ENCODE data around the gene MAP3K14.

MAP3K14 gene

DNA sequence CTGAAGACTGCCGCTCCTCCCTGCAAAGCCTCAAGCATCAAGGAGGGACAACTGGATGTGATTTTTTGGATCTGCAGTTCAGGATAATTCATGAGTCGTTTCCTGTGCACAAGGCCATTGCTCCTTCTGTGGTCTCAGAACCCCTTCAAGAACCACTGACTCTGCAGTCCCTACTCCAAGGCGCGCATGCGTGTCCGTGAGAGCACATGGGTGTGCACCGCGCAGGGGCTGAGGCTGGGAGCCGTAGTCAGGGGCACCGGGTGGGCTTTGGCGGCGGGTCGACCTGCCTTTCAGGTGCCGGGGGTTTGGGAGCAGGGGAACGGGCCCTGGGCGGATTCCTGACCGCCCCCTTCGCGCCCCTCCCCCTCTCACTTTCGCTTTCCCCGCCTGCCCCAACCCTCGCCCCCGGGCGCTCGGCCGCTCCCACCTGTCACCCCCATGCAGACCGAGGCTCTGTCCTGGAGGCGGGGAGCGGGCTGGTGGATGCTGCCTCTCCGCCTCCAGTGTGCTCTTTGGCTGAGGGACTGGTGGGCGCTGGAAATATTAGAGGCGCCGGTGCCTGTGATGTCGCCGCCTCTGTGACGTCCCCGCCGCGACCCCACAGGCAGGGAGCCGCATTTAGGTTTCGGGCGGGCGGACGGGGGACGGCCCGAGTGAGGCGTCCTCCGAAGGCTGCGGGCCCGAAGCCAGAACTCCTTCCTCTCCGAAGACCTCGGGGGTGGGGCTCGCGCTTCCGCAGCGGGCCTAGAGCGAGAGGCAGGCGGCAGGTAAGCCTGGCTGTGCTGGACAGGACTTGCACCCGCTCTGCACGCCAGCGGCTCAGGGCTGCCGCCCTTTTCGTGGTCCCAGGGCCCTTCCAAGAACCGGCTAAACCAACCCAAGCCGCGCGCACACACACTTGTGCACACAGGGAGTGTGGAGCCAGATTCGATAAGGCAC is 55.0 kb downstream of the MAP3K14 start, which contains the start of gene SPATA32:
Gene SPATA32 (minus strand): TSS at position 518 of the 939 bp plus-strand sequence. CDS start 78 bp downstream, at position 440.
- H3K36me3 ChIP-seq (replicated peaks; ENCODE audit: insufficient read depth, low read length): no peaks in the 10 kb centered on the region; the same call in 1 of the 2 replicates
- no peak within 1 kb of the TSS for H2AFZ ChIP-seq (ENCODE audit: low read length)
- TF ChIP-seq EZH2phosphoT487 (IDR thresholded peaks at IDR 0.05; ENCODE audit: low read length): no peak
- TF ChIP-seq, protein P1, sequence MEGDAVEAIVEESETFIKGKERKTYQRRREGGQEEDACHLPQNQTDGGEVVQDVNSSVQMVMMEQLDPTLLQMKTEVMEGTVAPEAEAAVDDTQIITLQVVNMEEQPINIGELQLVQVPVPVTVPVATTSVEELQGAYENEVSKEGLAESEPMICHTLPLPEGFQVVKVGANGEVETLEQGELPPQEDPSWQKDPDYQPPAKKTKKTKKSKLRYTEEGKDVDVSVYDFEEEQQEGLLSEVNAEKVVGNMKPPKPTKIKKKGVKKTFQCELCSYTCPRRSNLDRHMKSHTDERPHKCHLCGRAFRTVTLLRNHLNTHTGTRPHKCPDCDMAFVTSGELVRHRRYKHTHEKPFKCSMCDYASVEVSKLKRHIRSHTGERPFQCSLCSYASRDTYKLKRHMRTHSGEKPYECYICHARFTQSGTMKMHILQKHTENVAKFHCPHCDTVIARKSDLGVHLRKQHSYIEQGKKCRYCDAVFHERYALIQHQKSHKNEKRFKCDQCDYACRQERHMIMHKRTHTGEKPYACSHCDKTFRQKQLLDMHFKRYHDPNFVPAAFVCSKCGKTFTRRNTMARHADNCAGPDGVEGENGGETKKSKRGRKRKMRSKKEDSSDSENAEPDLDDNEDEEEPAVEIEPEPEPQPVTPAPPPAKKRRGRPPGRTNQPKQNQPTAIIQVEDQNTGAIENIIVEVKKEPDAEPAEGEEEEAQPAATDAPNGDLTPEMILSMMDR (IDR thresholded peaks at IDR 0.05; ENCODE audit: low read length): no peak
- no peak for TF ChIP-seq EZH2 (optimal IDR thresholded peaks at IDR 0.05; ENCODE audit: low read depth, low read length)
- H3K9me2 ChIP-seq (replicated peaks; ENCODE audit: insufficient read depth, low read length): no peaks in the 10 kb centered on the region
- no peaks in the 10 kb centered on the region for H3K79me2 ChIP-seq (ENCODE audit: low read length)
- no peak within 1 kb of the TSS for H3K9ac ChIP-seq (ENCODE audit: low read length)
- no peak within 1 kb of the TSS for H3K27ac ChIP-seq (ENCODE audit: low read length)
- H3K4me1 ChIP-seq (ENCODE audit: low read length): peaks cover 5% of the 10 kb centered on the region; the same call in 1 of the 2 replicates
- H3K27me3 ChIP-seq (replicated peaks; ENCODE audit: insufficient read depth, low read length): no peaks in the 10 kb centered on the region
- H3K4me2 ChIP-seq (ENCODE audit: low read depth, low read length): no peak within 1 kb of the TSS
- H3F3A ChIP-seq (ENCODE audit: insufficient read depth, low read length): 0 out of 2 replicates have a peak, but pooled peaks cover 6% of the 10 kb centered on the region
- no peak for DNase-seq
- H3K9me3 ChIP-seq (replicated peaks; ENCODE audit: insufficient read depth, low read length): no peaks in the 10 kb centered on the region
- no peaks in the 10 kb centered on the region for H4K20me1 ChIP-seq (ENCODE audit: insufficient read depth, low read length)
- no peak within 1 kb of the TSS for H3K4me3 ChIP-seq (ENCODE audit: low read length)

DNA sequence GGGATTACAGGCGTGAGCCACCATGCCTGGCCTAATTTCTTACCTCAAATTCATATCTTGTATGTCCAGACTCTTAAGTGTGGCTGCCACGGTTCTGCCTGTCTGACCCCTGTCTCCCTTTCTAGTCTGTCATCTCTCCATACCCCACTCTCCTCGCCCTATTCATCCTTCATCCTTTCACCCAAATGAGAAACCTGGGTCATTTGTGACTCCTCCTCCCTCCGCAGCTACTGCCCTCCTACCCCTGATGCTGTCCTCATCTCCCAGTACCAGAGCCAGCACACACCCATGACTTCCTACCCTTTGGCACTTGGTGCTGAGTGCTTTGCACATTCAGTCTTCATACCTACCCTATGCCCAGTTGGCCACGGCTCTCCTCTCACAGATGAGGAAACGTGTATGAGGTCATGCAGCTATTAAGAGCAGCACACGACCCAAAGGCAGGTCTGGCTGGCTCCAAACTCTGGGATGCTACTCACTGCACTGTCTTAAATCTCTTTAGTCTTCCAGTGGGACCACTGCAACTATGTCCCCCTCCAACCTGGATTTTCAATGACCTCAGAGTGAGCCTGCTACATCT is 56.5 kb downstream of the MAP3K14 start:
- Histone ChIP-seq H3K9me2 (replicated peaks; ENCODE audit: insufficient read depth, low read length) (no peaks in the 10 kb centered on the region), H3K9ac (ENCODE audit: low read length) (no peak overlapping the region), H3K4me2 (ENCODE audit: low read depth, low read length) (no peak overlapping the region), H2AFZ (ENCODE audit: low read length) (no peak overlapping the region), H3K27ac (ENCODE audit: low read length) (no peak overlapping the region), H3F3A (ENCODE audit: insufficient read depth, low read length) (peaks cover 7% of the 10 kb centered on the region; the same call in 1 of the 2 replicates), H3K4me3 (ENCODE audit: low read length) (no peak overlapping the region), H4K20me1 (ENCODE audit: insufficient read depth, low read length) (no peaks in the 10 kb centered on the region), H3K79me2 (ENCODE audit: low read length) (no peaks in the 10 kb centered on the region), H3K27me3 (replicated peaks; ENCODE audit: insufficient read depth, low read length) (no peaks in the 10 kb centered on the region), H3K4me1 (ENCODE audit: low read length) (peaks cover 12% of the 10 kb centered on the region; the same call in 1 of the 2 replicates), H3K36me3 (replicated peaks; ENCODE audit: insufficient read depth, low read length) (no peaks in the 10 kb centered on the region), H3K9me3 (replicated peaks; ENCODE audit: insufficient read depth, low read length) (no peaks in the 10 kb centered on the region)
- TF ChIP-seq EZH2phosphoT487 (IDR thresholded peaks at IDR 0.05; ENCODE audit: low read length) (no peak), EZH2 (optimal IDR thresholded peaks at IDR 0.05; ENCODE audit: low read depth, low read length) (no peak)
- TF ChIP-seq, protein P1 (IDR thresholded peaks at IDR 0.05; ENCODE audit: low read length): no peak
- DNase-seq: no peak

DNA sequence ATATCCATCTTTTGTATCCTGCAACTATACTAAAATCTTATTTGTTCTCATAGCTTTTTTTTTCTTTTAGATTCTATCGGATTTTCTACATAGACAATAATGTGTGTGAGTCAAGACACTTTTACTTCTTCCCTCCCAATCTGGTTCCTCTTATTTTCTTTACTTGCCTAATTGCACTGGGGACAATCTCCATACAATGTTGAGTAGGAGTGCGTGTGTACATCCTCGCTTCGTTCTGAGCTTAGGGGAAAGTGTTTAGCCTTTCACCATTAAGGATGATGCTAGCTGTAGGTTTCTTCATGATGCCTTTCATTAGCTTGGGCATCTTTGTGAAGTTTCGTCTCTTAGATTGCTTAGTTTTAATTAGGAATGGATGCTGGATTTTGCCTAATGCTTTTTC is 57.8 kb downstream of the MAP3K14 start:
- no peak overlapping the region for H3K4me2 ChIP-seq (ENCODE audit: low read depth, low read length)
- no peak overlapping the region for H3K4me3 ChIP-seq (ENCODE audit: low read length)
- H2AFZ ChIP-seq (ENCODE audit: low read length): no peak overlapping the region
- no peaks in the 10 kb centered on the region for H3K36me3 ChIP-seq (replicated peaks; ENCODE audit: insufficient read depth, low read length)
- no peaks in the 10 kb centered on the region for H4K20me1 ChIP-seq (ENCODE audit: insufficient read depth, low read length)
- no peak for DNase-seq
- peaks cover 12% of the 10 kb centered on the region; the same call in 1 of the 2 replicates for H3K4me1 ChIP-seq (ENCODE audit: low read length)
- no peaks in the 10 kb centered on the region for H3K79me2 ChIP-seq (ENCODE audit: low read length)
- H3K9me3 ChIP-seq (replicated peaks; ENCODE audit: insufficient read depth, low read length): no peaks in the 10 kb centered on the region
- no peaks in the 10 kb centered on the region for H3K27me3 ChIP-seq (replicated peaks; ENCODE audit: insufficient read depth, low read length)
- no peaks in the 10 kb centered on the region for H3K9me2 ChIP-seq (replicated peaks; ENCODE audit: insufficient read depth, low read length)
- TF ChIP-seq, protein P1 (IDR thresholded peaks at IDR 0.05; ENCODE audit: low read length): no peak
- no peak for TF ChIP-seq EZH2phosphoT487 (IDR thresholded peaks at IDR 0.05; ENCODE audit: low read length)
- no peak for TF ChIP-seq EZH2 (optimal IDR thresholded peaks at IDR 0.05; ENCODE audit: low read depth, low read length)
- H3F3A ChIP-seq (ENCODE audit: insufficient read depth, low read length): peaks cover 7% of the 10 kb centered on the region; the same call in 1 of the 2 replicates
- no peak overlapping the region for H3K9ac ChIP-seq (ENCODE audit: low read length)
- no peak overlapping the region for H3K27ac ChIP-seq (ENCODE audit: low read length)

Data from MM.1S (cell line).